OCI-LY3 (cell line): ENCODE results near the gene NPHS1.

ENCODE experiments used
- H2AFZ ChIP-seq: fragments of 200-600, 300-600 bp; shearing (Covaris generic); 2 replicates; pipeline ENCODE4 v1.6.0; 2014; ENCODE audit warnings: antibody characterized with exemption, low read depth, low read length
- H3K27ac ChIP-seq: fragments of 200-600, 300-600 bp; sonication (generic); 2 replicates; pipeline ENCODE4 v1.5.1; 2014; ENCODE audit warnings: mild to moderate bottlenecking, low read length, moderate library complexity, mixed read lengths
- H3K27me3 ChIP-seq: fragments of 200-600, 300-600 bp; sonication (generic); 2 replicates; pipeline ENCODE4 v1.6.1; 2014; ENCODE audit warnings: low read depth, low read length, mixed read lengths
- H3K36me3 ChIP-seq: fragments of 200-600, 300-600 bp; sonication (generic); replicated peaks from 2 replicates; pipeline ENCODE3; 2014; ENCODE audit warnings: low read depth, low read length, mixed read lengths
- H3K4me1 ChIP-seq: fragments of 300-600, 200-600 bp; sonication (generic); 2 replicates; pipeline ENCODE4 v1.6.1; 2014; ENCODE audit warnings: low read length, mixed read lengths
- H3K4me2 ChIP-seq: fragments of 200-600, 300-600 bp; sonication (generic); 2 replicates; pipeline ENCODE4 v1.6.1; 2014; ENCODE audit warnings: low read length, mixed read lengths
- H3K4me3 ChIP-seq: fragments of 300-600, 200-600 bp; sonication (generic); 2 replicates; pipeline ENCODE4 v1.5.1; 2014; ENCODE audit warnings: antibody characterized with exemption, mild to moderate bottlenecking, low read length, moderate library complexity
- H3K79me2 ChIP-seq: fragments of 300-600, 200-600 bp; shearing (Covaris generic); 2 replicates; pipeline ENCODE4 v1.6.1; 2014; ENCODE audit warnings: mild to moderate bottlenecking, low read length, mixed read lengths
- H3K9ac ChIP-seq: fragments of 300-600, 200-600 bp; shearing (Covaris generic); 2 replicates; pipeline ENCODE4 v1.6.0; 2014; ENCODE audit warnings: mild to moderate bottlenecking, low read length, moderate library complexity
- H3K9me3 ChIP-seq: fragments of 200-600, 300-600 bp; shearing (Covaris generic); 2 replicates; pipeline ENCODE4 v1.6.1; 2014; ENCODE audit warnings: low read length, mixed read lengths; ENCODE audit not compliant: insufficient read depth
- H4K20me1 ChIP-seq: fragments of 200-600, 300-600 bp; sonication (generic); 2 replicates; pipeline ENCODE4 v1.6.1; 2016; ENCODE audit warnings: low read length, mixed read lengths; ENCODE audit not compliant: insufficient read depth
- EZH2phosphoT487 ChIP-seq: fragments of 200-600 bp; shearing (Covaris generic); IDR thresholded peaks from 2 replicates; pipeline ENCODE4 v1.6.1; 2018; ENCODE audit warnings: antibody characterized with exemption, mixed run types, low read depth
- TF ChIP-seq, protein P1 (sequence below): fragments of 200-600, 300-600 bp; sonication (generic); IDR thresholded peaks from 2 replicates; pipeline ENCODE4 v1.5.1; 2014; ENCODE audit warnings: antibody characterized with exemption, low read length, low read depth

The NPHS1 gene

DNA sequence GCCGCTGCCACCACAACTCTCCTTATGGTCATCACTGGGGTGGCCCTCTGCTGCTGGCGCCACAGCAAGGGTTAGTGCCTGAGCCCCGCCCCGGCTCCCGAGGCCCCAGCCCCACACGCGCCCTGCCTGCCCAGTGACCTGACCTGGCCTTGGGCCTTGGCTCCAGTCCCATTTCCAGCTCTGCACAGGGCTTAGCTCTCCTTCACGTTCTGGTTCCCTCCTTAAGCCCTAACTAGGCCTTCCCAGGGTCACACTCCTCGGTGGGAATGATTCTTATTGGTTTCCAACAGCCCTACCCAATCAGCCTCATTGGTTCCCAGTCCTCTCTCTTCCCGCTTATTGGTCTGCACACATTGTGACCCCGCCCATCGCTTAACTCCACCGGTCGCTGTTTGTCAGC, 10.2 kb upstream of the NPHS1 start:
- no peak overlapping the region for H3K4me3 ChIP-seq
- H3K27ac ChIP-seq, result no peak overlapping the region
- H3K27me3 ChIP-seq, result no peaks in the 10 kb centered on the region
- no peak for TF ChIP-seq EZH2phosphoT487
- TF ChIP-seq, protein P1, sequence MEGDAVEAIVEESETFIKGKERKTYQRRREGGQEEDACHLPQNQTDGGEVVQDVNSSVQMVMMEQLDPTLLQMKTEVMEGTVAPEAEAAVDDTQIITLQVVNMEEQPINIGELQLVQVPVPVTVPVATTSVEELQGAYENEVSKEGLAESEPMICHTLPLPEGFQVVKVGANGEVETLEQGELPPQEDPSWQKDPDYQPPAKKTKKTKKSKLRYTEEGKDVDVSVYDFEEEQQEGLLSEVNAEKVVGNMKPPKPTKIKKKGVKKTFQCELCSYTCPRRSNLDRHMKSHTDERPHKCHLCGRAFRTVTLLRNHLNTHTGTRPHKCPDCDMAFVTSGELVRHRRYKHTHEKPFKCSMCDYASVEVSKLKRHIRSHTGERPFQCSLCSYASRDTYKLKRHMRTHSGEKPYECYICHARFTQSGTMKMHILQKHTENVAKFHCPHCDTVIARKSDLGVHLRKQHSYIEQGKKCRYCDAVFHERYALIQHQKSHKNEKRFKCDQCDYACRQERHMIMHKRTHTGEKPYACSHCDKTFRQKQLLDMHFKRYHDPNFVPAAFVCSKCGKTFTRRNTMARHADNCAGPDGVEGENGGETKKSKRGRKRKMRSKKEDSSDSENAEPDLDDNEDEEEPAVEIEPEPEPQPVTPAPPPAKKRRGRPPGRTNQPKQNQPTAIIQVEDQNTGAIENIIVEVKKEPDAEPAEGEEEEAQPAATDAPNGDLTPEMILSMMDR, result no peak
- no peaks in the 10 kb centered on the region for H3K79me2 ChIP-seq
- H3K4me2 ChIP-seq, result no peak overlapping the region
- peaks cover under 1% of the 10 kb centered on the region; the same call in 1 of the 2 replicates for H3K4me1 ChIP-seq
- H3K9me3 ChIP-seq, result no peaks in the 10 kb centered on the region; the same call in 1 of the 2 replicates
- H2AFZ ChIP-seq, result no peak overlapping the region
- H4K20me1 ChIP-seq, result no peaks in the 10 kb centered on the region
- peaks cover 3% of the 10 kb centered on the region for H3K36me3 ChIP-seq
- no peak overlapping the region for H3K9ac ChIP-seq

DNA sequence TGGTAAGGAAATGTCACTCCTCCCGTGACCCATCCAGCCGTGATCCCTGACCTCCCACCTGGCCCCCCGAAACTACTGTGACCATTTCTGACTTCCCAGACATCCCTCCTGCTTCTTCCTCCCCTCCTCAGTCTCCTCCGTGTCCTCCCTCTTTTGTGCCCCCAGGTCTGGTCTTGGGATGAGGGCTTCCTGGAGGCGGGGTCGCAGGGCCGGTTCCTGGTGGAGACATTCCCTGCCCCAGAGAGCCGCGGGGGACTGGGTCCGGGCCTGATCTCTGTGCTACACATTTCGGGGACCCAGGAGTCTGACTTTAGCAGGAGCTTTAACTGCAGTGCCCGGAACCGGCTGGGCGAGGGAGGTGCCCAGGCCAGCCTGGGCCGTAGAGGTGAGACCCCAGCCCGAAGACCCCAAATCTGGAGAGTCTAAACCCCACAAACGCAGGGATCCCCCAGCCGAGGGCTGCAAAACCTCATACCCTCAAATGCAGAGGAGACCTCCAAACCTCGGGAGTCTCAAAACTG, 9.4 kb upstream of the NPHS1 start:
- H3K27me3 ChIP-seq, result no peaks in the 10 kb centered on the region
- H3K9me3 ChIP-seq, result no peaks in the 10 kb centered on the region; the same call in 1 of the 2 replicates
- H3K9ac ChIP-seq, result no peak overlapping the region
- no peak overlapping the region for H2AFZ ChIP-seq
- H3K4me3 ChIP-seq, result no peak overlapping the region
- H3K27ac ChIP-seq, result no peak overlapping the region
- H4K20me1 ChIP-seq, result no peaks in the 10 kb centered on the region
- H3K79me2 ChIP-seq, result no peaks in the 10 kb centered on the region
- H3K4me1 ChIP-seq, result peaks cover 4% of the 10 kb centered on the region; the same call in 1 of the 2 replicates
- no peak overlapping the region for H3K4me2 ChIP-seq
- TF ChIP-seq, protein P1, result no peak
- TF ChIP-seq EZH2phosphoT487, result no peak
- H3K36me3 ChIP-seq, result peaks cover 3% of the 10 kb centered on the region

DNA sequence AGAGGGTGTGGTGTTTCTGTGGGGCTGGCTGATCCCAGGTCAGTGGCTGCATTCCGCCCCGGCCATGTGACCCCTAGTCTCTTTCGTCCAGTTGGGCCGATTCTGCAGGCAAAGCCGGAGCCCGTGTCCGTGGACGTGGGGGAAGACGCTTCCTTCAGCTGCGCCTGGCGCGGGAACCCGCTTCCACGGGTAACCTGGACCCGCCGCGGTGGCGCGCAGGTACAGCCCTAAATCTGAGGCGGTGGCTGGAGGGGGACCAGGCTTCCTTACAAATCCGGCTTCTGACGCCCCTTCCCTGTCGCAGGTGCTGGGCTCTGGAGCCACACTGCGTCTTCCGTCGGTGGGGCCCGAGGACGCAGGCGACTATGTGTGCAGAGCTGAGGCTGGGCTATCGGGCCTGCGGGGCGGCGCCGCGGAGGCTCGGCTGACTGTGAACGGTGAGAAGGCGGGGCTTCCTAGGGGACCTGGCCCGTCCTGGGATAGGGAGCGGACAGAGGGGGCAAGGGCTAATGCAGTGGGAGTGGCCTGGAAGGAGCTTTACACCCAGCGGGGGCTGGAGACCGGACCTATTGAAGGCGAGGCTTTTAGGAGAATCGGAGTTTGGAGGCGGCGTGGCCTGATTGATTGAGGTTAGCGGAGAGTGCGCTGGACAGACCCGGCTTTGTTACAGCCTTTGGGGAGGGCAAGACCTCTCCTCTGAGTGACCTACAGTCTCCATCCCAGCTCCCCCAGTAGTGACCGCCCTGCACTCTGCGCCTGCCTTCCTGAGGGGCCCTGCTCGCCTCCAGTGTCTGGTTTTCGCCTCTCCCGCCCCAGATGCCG, 8.7 kb upstream of the NPHS1 start:
- Histone ChIP-seq H4K20me1 (no peaks in the 10 kb centered on the region), H3K4me2 (no peak overlapping the region), H3K27me3 (0 out of 2 replicates have a peak, but pooled peaks cover 2% of the 10 kb centered on the region), H3K36me3 (peaks cover 3% of the 10 kb centered on the region), H3K4me1 (peaks cover 8% of the 10 kb centered on the region; the same call in 1 of the 2 replicates), H3K79me2 (no peaks in the 10 kb centered on the region), H3K4me3 (no peak overlapping the region), H3K9me3 (no peaks in the 10 kb centered on the region; the same call in 1 of the 2 replicates), H3K9ac (no peak overlapping the region), H2AFZ (no peak overlapping the region), H3K27ac (no peak overlapping the region)
- TF ChIP-seq, protein P1, result no peak
- no peak for TF ChIP-seq EZH2phosphoT487

DNA sequence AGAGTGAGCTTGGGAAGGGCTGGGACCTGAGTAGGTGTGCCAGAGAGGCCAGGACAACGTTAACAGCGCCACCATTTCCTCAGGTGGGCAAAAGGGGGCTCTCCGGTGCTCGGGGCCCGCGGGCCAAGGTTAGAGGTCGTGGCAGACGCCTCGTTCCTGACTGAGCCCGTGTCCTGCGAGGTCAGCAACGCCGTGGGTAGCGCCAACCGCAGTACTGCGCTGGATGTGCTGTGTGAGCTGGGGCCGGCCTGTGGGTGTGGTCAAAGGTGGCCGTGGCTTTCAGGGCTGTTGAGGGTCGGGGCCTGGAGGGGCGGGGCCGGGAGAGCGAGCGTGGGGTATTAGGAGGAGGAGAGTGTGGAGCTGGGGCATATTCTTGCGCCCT, 8.1 kb upstream of the NPHS1 start:
- Histone ChIP-seq H4K20me1 (no peaks in the 10 kb centered on the region), H3K79me2 (no peaks in the 10 kb centered on the region), H3K27me3 (0 out of 2 replicates have a peak, but pooled peaks cover 3% of the 10 kb centered on the region), H3K4me1 (peaks cover 8% of the 10 kb centered on the region; the same call in 1 of the 2 replicates), H3K9me3 (no peaks in the 10 kb centered on the region; the same call in 1 of the 2 replicates), H3K4me2 (no peak overlapping the region), H3K27ac (no peak overlapping the region), H3K4me3 (no peak overlapping the region), H2AFZ (no peak overlapping the region), H3K36me3 (peaks cover 3% of the 10 kb centered on the region), H3K9ac (no peak overlapping the region)
- no peak for TF ChIP-seq EZH2phosphoT487
- TF ChIP-seq, protein P1, result no peak
